Stimulated activated naive CD8-positive, alpha-beta T cell treated with anti-CD3 and anti-CD28 coated beads, Interleukin-15, amount 100 ng/mL, for 72 hours (primary cell): Measurements from ENCODE around the gene MCEMP1.
"Not testable (repeated sequence)": the region's sequence is repeated elsewhere in the genome, so short reads cannot be mapped to it uniquely, and the experiment has no call there.

ENCODE experiments used
- ATAC-seq: fragments of 150-1000 bp; cut with Tn5 transposase; 2 replicates; pipeline ENCODE4 v1.10.0; 2021; ENCODE audit warnings: mild to moderate bottlenecking, moderate library complexity
- DNase-seq, 2 donors: peaks; one replicate each; pipeline ENCODE4 v3.0.0; 2021 to 2022
- H3K27ac Mint-ChIP-seq, 2 donors: one replicate each; pipeline ENCODE4 v1.8.0; 2022; ENCODE audit warnings: mild to moderate bottlenecking in 2 of 2, mixed read lengths in 2 of 2, moderate library complexity in 2 of 2
- H3K27me3 Mint-ChIP-seq: one replicate; pipeline ENCODE4 v1.8.0; 2022; ENCODE audit warnings: mixed read lengths
- H3K4me1 Mint-ChIP-seq: one replicate; pipeline ENCODE4 v1.8.0; 2022; ENCODE audit warnings: mild to moderate bottlenecking, mixed read lengths
- H3K4me3 Mint-ChIP-seq, 2 donors: one replicate each; pipeline ENCODE4 v1.8.0; 2022; ENCODE audit warnings: mild to moderate bottlenecking in 2 of 2, mixed read lengths in 2 of 2, moderate library complexity in 1 of 2
- H3K9me3 Mint-ChIP-seq, 2 donors: one replicate each; pipeline ENCODE4 v1.8.0; 2022; ENCODE audit warnings: mixed read lengths in 2 of 2

Gene MCEMP1

GRCh38 chr19:7640803-7641202, 36.1 kb upstream of the MCEMP1 start:
- DNase-seq: no peak
- no peak overlapping the region for H3K27ac Mint-ChIP-seq

DNA sequence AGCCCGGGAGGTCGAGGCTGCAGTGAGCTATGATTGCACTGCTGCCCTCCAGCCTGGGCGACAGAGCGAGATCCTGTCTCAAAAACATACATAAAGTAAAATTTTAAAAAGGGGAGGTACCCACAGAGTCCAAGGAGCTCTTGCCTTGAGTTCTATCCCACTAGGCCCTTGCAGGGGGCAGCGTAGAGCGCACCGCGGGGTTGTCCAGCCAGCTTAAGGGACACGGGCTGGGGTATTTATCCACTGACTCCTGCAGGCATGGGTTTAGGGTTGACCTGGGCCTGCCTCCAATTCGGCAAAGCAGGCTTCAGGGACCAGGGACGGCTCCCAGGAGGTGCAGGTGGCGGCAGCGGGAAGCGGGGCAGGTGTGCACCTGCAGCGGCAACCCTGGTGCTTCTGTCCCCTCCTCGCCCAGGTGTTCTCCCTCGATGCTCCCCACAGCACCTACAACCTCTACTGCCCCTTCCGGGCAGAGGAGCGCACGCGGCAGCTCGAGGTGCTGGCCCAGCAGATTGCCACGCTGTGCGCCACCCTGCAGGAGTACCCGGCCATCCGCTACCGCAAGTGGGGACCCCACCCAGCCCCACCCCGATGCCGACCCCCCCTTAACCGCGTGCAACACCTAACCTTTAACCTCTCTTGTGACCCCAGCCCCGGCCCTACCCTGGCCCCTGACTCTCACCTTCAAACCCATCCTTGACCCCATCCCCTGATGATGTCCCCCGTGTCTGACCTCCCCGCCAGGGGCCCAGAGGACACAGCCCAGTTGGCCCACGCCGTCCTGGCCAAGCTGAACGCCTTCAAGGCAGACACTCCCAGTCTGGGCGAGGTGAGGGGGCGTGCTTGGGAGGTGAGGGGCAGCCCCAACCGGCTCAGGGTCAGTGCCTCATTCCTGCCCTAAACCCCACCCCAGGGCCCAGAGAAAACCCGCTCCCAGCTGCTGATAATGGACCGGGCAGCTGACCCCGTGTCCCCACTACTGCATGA, 35.3 kb upstream of the MCEMP1 start:
- no peaks in the 10 kb centered on the region for H3K27me3 Mint-ChIP-seq
- DNase-seq: no peak
- no peak overlapping the region for H3K27ac Mint-ChIP-seq
- ATAC-seq: no peak
- peaks cover 40% of the 10 kb centered on the region for H3K4me1 Mint-ChIP-seq
- no peak overlapping the region for H3K4me3 Mint-ChIP-seq
- peaks cover 6 to 9% of the 10 kb centered on the region in 2 donors for H3K9me3 Mint-ChIP-seq

More at GRCh38 chr19:7640803-7641202, 36.1 kb upstream of the MCEMP1 start:
- no peaks in the 10 kb centered on the region for H3K27me3 Mint-ChIP-seq
- peaks cover 6 to 9% of the 10 kb centered on the region in 2 donors for H3K9me3 Mint-ChIP-seq
- no peak for ATAC-seq
- peaks cover 48% of the 10 kb centered on the region for H3K4me1 Mint-ChIP-seq
- no peak overlapping the region for H3K4me3 Mint-ChIP-seq

- no peaks in the 10 kb centered on the region for H3K27me3 Mint-ChIP-seq
- peak overlapping the region in 1 of 2 donors; percentile 59 for H3K27ac Mint-ChIP-seq
- DNase-seq (no peak), ATAC-seq (no peak)
- H3K9me3 Mint-ChIP-seq: peaks cover 6 to 9% of the 10 kb centered on the region in 2 donors
- no peak overlapping the region for H3K4me3 Mint-ChIP-seq
- H3K4me1 Mint-ChIP-seq: peaks cover 35% of the 10 kb centered on the region
These were observed 34.4 kb upstream of the MCEMP1 start for GRCh38 chr19:7642295-7643030.

DNA sequence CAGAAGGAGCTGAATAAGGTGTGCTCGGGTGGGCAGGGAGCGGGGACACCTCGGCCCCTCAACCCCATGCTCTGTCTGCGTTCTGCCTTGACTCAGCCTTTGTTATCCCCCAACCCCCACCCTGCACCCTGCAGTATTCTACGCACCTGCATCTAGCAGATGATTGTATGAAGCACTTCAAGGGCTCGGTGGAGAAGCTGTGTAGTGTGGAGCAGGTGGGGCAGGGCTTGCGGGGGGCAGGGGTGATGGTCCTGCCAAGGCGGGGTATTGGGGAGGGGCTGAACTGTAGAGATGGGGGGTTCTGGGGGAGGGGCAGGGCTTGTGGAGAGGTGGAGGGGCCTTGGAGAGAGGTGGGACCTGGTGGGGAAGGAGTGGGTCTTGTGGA, 33.9 kb upstream of the MCEMP1 start:
- Mint-ChIP-seq H3K4me1 (peaks cover 29% of the 10 kb centered on the region), H3K4me3 (no peak overlapping the region), H3K9me3 (peaks cover 6 to 9% of the 10 kb centered on the region in 2 donors), H3K27me3 (no peaks in the 10 kb centered on the region), H3K27ac (no peak overlapping the region)
- ATAC-seq (no peak), DNase-seq (no peak)

GRCh38 chr19:7643629-7644549, 33.0 kb upstream of the MCEMP1 start:
- H3K27me3 Mint-ChIP-seq, H3K27ac Mint-ChIP-seq, H3K4me3 Mint-ChIP-seq, ATAC-seq, H3K9me3 Mint-ChIP-seq, DNase-seq: not testable (repeated sequence)
- peaks cover 21% of the 10 kb centered on the region for H3K4me1 Mint-ChIP-seq

GRCh38 chr19:7644550-7644877, 32.4 kb upstream of the MCEMP1 start:
- Mint-ChIP-seq H3K4me1 (peaks cover 14% of the 10 kb centered on the region), H3K27ac (no peak overlapping the region)
- ATAC-seq: no peak

GRCh38 chr19:7645163-7645562, 31.7 kb upstream of the MCEMP1 start:
- no peak overlapping the region for H3K4me3 Mint-ChIP-seq
- no peak for ATAC-seq
- H3K9me3 Mint-ChIP-seq: peaks cover under 1 to 3% of the 10 kb centered on the region in 2 donors
- no peak overlapping the region for H3K27ac Mint-ChIP-seq
- peaks cover 8% of the 10 kb centered on the region for H3K4me1 Mint-ChIP-seq
- no peak for DNase-seq
- H3K27me3 Mint-ChIP-seq: no peaks in the 10 kb centered on the region

More at GRCh38 chr19:7644550-7644877, 32.4 kb upstream of the MCEMP1 start:
- Mint-ChIP-seq H3K9me3 (peaks cover 6 to 9% of the 10 kb centered on the region in 2 donors), H3K27me3 (no peaks in the 10 kb centered on the region), H3K4me3 (no peak overlapping the region)
- no peak for DNase-seq

DNA sequence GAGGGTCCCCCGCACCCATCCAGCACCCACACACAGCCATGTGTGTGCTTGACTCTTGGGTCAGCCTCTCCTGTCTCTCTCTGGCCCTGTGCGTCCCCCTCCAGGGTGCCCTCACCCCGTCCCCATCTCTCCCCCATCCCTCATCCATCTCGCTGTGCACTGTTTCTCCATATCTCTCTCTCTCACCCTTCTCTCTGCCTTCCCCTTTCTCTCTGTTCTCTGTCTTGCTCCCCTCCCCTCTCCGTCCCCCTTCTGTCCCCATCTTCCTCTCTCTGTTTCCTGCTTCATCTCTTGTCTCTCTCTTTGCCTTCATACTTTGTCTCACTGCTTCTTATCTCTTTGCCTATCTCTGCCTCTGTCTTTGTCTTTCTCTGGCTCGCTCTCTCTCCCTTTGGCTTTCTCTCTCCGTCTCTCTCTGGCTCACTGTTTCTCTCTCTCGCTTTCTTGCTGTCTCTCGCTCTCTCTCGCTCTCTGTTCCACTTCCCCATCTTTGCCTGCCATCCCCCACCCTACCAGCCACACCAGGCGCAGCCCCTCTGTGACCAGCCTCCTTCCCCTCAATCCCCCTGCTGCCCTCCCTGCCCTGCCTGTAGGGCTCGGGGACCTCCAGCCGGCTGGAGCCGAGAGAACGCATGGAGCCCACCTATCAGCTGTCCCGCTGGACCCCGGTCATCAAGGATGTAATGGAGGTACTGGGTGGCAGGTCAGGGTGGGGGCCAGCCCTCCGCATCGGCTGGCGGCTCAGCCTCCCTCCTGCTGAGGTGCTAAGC, 31.0 kb upstream of the MCEMP1 start:
- ATAC-seq: peak; percentile 24
- Mint-ChIP-seq H3K27ac (peak overlapping the region in 1 of 2 donors; percentile 17), H3K4me1 (peaks cover 6% of the 10 kb centered on the region), H3K9me3 (no peaks in the 10 kb centered on the region), H3K27me3 (no peaks in the 10 kb centered on the region), H3K4me3 (no peak overlapping the region)
- no peak for DNase-seq

DNA sequence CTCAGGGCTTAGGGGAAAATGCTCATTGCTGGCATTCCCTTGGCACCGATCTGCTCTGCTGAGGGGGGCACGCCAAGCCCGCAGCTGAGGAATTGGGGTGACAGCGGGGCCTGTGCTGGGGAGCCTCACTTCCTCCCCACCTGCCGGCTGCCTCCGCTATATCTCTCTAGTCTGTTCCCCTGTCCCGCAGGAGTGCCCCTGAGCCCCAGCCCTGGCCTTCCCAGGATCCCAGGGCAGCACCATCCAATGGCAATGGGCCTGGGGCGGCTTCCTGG, 30.5 kb upstream of the MCEMP1 start:
- ATAC-seq (no peak), DNase-seq (no peak)
- H3K27ac Mint-ChIP-seq: no peak overlapping the region
- peaks cover 6% of the 10 kb centered on the region for H3K4me1 Mint-ChIP-seq
- H3K4me3 Mint-ChIP-seq: no peak overlapping the region
- H3K9me3 Mint-ChIP-seq: no peaks in the 10 kb centered on the region
- H3K27me3 Mint-ChIP-seq: no peaks in the 10 kb centered on the region

DNA sequence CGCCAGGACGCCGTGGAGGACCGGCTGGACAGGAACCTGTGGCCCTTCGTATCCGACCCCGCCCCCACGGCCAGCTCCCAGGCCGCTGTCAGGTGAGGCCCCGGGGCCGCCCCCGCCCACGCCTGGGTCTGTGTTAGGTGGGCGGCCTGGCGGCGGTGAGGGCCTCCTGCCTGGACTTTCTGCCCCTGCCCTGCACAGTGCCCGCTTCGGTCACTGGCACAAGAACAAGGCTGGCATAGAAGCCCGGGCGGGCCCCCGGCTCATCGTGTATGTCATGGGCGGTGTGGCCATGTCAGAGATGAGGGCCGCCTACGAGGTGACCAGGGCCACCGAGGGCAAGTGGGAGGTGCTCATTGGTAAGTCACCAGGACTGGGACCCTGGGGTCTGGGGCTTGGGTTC, 29.7 kb upstream of the MCEMP1 start:
- Mint-ChIP-seq H3K4me1 (peaks cover 8% of the 10 kb centered on the region), H3K4me3 (no peak overlapping the region), H3K27ac (no peak overlapping the region), H3K27me3 (no peaks in the 10 kb centered on the region), H3K9me3 (no peaks in the 10 kb centered on the region)
- DNase-seq: no peak
- no peak for ATAC-seq

GRCh38 chr19:7648265-7649014, 28.4 kb upstream of the MCEMP1 start:
- H3K4me3 Mint-ChIP-seq: no peak overlapping the region
- H3K4me1 Mint-ChIP-seq: peaks cover 15% of the 10 kb centered on the region
- no peak overlapping the region for H3K27ac Mint-ChIP-seq
- no peaks in the 10 kb centered on the region for H3K9me3 Mint-ChIP-seq
- ATAC-seq: no peak
- no peak for DNase-seq
- H3K27me3 Mint-ChIP-seq: no peaks in the 10 kb centered on the region

GRCh38 chr19:7650148-7650547, 26.7 kb upstream of the MCEMP1 start:
- Mint-ChIP-seq H3K27ac (no peak overlapping the region), H3K4me3 (no peak overlapping the region), H3K27me3 (no peaks in the 10 kb centered on the region), H3K9me3 (no peaks in the 10 kb centered on the region), H3K4me1 (peaks cover 15% of the 10 kb centered on the region)
- DNase-seq (no peak), ATAC-seq (no peak)

DNA sequence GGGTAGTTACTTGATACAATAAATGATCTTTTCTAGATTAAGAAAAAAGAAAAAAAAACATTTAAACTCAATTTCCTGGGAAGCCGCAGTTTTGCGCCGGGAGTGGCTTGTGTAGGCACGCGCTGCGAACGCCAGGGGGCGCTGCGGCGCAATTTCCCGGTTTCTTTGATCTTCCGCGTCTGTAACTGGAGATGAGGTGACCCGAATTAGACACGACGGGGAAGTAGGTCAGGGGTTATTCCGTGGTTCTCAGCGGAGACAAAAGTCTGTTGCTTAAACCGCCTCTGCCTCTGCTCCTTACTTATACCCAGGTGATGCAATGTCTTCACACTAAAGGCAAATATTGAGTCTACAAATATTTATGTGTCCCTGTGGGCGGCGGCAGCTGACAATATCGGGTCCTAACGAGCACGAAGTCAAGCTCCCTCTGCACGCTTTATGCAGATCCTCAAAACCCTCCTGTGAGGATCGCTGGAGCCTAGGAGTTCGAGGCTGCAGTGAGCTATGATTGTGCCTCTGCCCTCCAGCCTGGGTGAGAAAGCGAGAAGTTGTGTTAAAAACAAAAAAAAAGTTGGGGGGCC, 24.7 kb upstream of the MCEMP1 start:
- no peaks in the 10 kb centered on the region for H3K9me3 Mint-ChIP-seq
- ATAC-seq (peak; percentile 92), DNase-seq (peak; percentile 83 to 87)
- H3K4me3 Mint-ChIP-seq: peak overlapping the region; percentile 81 to 82
- H3K4me1 Mint-ChIP-seq: peaks cover 34% of the 10 kb centered on the region
- H3K27ac Mint-ChIP-seq: peak overlapping the region; percentile 95 to 97
- no peaks in the 10 kb centered on the region for H3K27me3 Mint-ChIP-seq

DNA sequence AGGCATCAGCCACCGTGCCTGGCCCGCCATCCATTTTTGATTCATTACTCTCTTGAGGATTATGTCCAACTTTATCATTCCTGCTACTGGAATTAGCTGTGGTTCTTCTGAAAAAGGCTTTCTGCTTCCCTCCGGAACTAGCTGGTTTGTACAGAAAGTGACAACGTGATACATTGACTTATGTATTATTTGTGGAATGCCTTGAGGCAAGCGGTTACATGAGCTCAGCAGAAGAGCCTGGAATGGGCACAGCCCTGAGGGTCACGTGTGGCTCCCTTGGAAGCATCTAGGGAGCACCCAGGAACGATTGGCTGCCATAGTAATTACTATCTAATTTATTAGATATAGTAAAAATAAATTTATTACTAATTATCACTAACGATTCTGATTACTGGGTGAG, 22.5 kb upstream of the MCEMP1 start:
- Mint-ChIP-seq H3K27ac (peak overlapping the region in 1 of 2 donors; percentile 31), H3K4me3 (no peak overlapping the region), H3K9me3 (no peaks in the 10 kb centered on the region), H3K27me3 (no peaks in the 10 kb centered on the region), H3K4me1 (peaks cover 48% of the 10 kb centered on the region)
- ATAC-seq: no peak
- DNase-seq: no peak
